NCI-H446 treated with DMSO at 0.1 percent for 48 hours (cell line): ENCODE data around the gene ADGB.
A peak's percentile ranks its signal among the peaks of the same experiment; 100 is the strongest.
"Not testable (repeated sequence)": the region's sequence is repeated elsewhere in the genome, so short reads cannot be mapped to it uniquely, and the experiment has no call there.

Experiments used
- DNase-seq: peaks from one replicate; lab custom pipeline; 2025; lab: John Stamatoyannopoulos, UW

The ADGB gene

GRCh38 chr6:146819596-146820320 lies 221.0 kb downstream of the ADGB start:
- no peak for DNase-seq

- no peak for DNase-seq
Measured at GRCh38 chr6:146827216-146827928, 228.6 kb downstream of the ADGB start.

- DNase-seq, result no peak
Measured at GRCh38 chr6:146829792-146830565, 231.2 kb downstream of the ADGB start.

GRCh38 chr6:146833157-146833556 lies 234.4 kb downstream of the ADGB start:
- no peak for DNase-seq

- DNase-seq, result no peak
Measured at GRCh38 chr6:146840216-146840615, 241.4 kb downstream of the ADGB start.

- no peak for DNase-seq
Measured at GRCh38 chr6:146840641-146841040, 241.9 kb downstream of the ADGB start.

GRCh38 chr6:146847426-146847825 lies 248.7 kb downstream of the ADGB start:
- no peak for DNase-seq

GRCh38 chr6:146850238-146850896 lies 251.6 kb downstream of the ADGB start:
- no peak for DNase-seq

- DNase-seq, result no peak
Measured at GRCh38 chr6:146850981-146851380, 252.2 kb downstream of the ADGB start.

- DNase-seq, result no peak
Measured at GRCh38 chr6:146851837-146852236, 253.1 kb downstream of the ADGB start.

GRCh38 chr6:146854521-146855255 lies 255.9 kb downstream of the ADGB start:
- DNase-seq, result not testable (repeated sequence)

- no peak for DNase-seq
Measured at GRCh38 chr6:146855889-146856288, 257.1 kb downstream of the ADGB start.

GRCh38 chr6:146856296-146856695 lies 257.5 kb downstream of the ADGB start:
- DNase-seq, result no peak

- DNase-seq, result peak; percentile 38
Measured at GRCh38 chr6:146857180-146857979, 258.6 kb downstream of the ADGB start.

- no peak for DNase-seq
Measured at GRCh38 chr6:146857980-146858347, 259.2 kb downstream of the ADGB start.

- DNase-seq, result no peak
Measured at GRCh38 chr6:146859206-146859605, 260.4 kb downstream of the ADGB start.

- no peak for DNase-seq
Measured at GRCh38 chr6:146859795-146860495, 261.2 kb downstream of the ADGB start.

- DNase-seq, result no peak
Measured at GRCh38 chr6:146860583-146860982, 261.8 kb downstream of the ADGB start.

- DNase-seq, result no peak
Measured at GRCh38 chr6:146861029-146861563, 262.3 kb downstream of the ADGB start.

- DNase-seq, result no peak
Measured at GRCh38 chr6:146861716-146862115, 262.9 kb downstream of the ADGB start.
